ENCODE results near the gene HPSE2. TPM values are rescaled to one million over a fixed set of nuclear protein-coding genes. Genes with fewer than 3 reads are reported as not detected.

HPSE2 gene
- total and polyA plus RNA-seq, 2 of the 8 experiments (the other 6 are each of a cell fraction or from before 2014, with no cell fraction given): 0.41 to 0.58 TPM

- TF ChIP-seq HDAC2 (IDR thresholded peaks at IDR 0.05; ENCODE audit: borderline replicate concordance in 1 of 2, low read depth in 2 of 2, low read length in 2 of 2): no peak
- no peak for TF ChIP-seq BCL11A (IDR thresholded peaks at IDR 0.05; ENCODE audit: low read depth in 2 of 2, low read length in 2 of 2)
- no peak for TF ChIP-seq TEAD4 (IDR thresholded peaks at IDR 0.05; ENCODE audit: low read depth, low read length)
- TF ChIP-seq YY1 (IDR thresholded peaks at IDR 0.05; ENCODE audit: low read depth, low read length): no peak
- TF ChIP-seq SRF (IDR thresholded peaks at IDR 0.05; ENCODE audit: low read depth, low read length): no peak
Observed at GRCh38 chr10:98957801-98958200, 277.9 kb downstream of the HPSE2 start (continued).

Measured in H1 (cell line).